Astrocyte (in vitro differentiated cells and primary cell): ENCODE data around the gene SPTBN5. TPM values are rescaled to one million over a fixed set of nuclear protein-coding genes. Genes with fewer than 3 reads are reported as not detected.

ENCODE experiments used
- DNase-seq: peaks from one replicate; pipeline ENCODE4 v3.0.0-alpha.2; 2010; ENCODE audit warnings: low read depth
- FAIRE-seq: peaks from 2 replicates; lab custom pipeline; 2011; peaks lifted over from hg19 to GRCh38; lab: Jason Lieb, UNC
- H2AFZ ChIP-seq: 2 replicates; pipeline ENCODE4 v1.6.0; 2012; ENCODE audit warnings: low read depth, low read length, inconsistent platforms
- H3K27ac ChIP-seq: 2 replicates; pipeline ENCODE4 v1.5.1; 2011; ENCODE audit warnings: low read depth, low read length, inconsistent platforms
- H3K27me3 ChIP-seq: 2 replicates; pipeline ENCODE4 v1.6.0; 2011; ENCODE audit warnings: low read length, inconsistent platforms; ENCODE audit not compliant: insufficient read depth
- H3K36me3 ChIP-seq: 2 replicates; pipeline ENCODE4 v1.5.1; 2011; ENCODE audit warnings: low read length, inconsistent platforms; ENCODE audit not compliant: insufficient read depth
- H3K4me1 ChIP-seq: 2 replicates; pipeline ENCODE4 v1.5.1; 2011; ENCODE audit warnings: low read length, inconsistent platforms; ENCODE audit not compliant: insufficient read depth
- H3K4me2 ChIP-seq: 2 replicates; pipeline ENCODE4 v1.6.0; 2012; ENCODE audit warnings: low read length, inconsistent platforms
- H3K4me3 ChIP-seq: 2 replicates; pipeline ENCODE4 v1.5.1; 2011; ENCODE audit warnings: low read depth, mild to moderate bottlenecking, low read length, inconsistent platforms; ENCODE audit not compliant: insufficient read depth
- H3K79me2 ChIP-seq: 2 replicates; pipeline ENCODE4 v1.6.0; 2012; ENCODE audit warnings: mild to moderate bottlenecking, low read length, inconsistent platforms; ENCODE audit not compliant: insufficient read depth
- H3K9ac ChIP-seq: 2 replicates; pipeline ENCODE4 v1.6.0; 2012; ENCODE audit warnings: mild to moderate bottlenecking, low read length, inconsistent platforms
- H3K9me3 ChIP-seq: 2 replicates; pipeline ENCODE4 v1.5.1; 2012; ENCODE audit warnings: low read depth, mild to moderate bottlenecking, low read length, inconsistent platforms; ENCODE audit not compliant: insufficient read depth
- H4K20me1 ChIP-seq: 2 replicates; pipeline ENCODE4 v1.6.0; 2012; ENCODE audit warnings: low read length, inconsistent platforms; ENCODE audit not compliant: insufficient read depth
- H3K27ac Mint-ChIP-seq: one replicate; pipeline ENCODE4 v1.8.0; 2021; ENCODE audit warnings: mild to moderate bottlenecking, mixed read lengths; ENCODE audit not compliant: unreplicated experiment
- H3K27me3 Mint-ChIP-seq: one replicate; pipeline ENCODE4 v1.8.0; 2021; ENCODE audit warnings: low read depth, mixed read lengths; ENCODE audit not compliant: unreplicated experiment
- H3K36me3 Mint-ChIP-seq: one replicate; pipeline ENCODE4 v1.8.0; 2021; ENCODE audit warnings: low read depth, mixed read lengths; ENCODE audit not compliant: unreplicated experiment
- H3K4me1 Mint-ChIP-seq: one replicate; pipeline ENCODE4 v1.8.0; 2021; ENCODE audit warnings: low read depth, mixed read lengths; ENCODE audit not compliant: unreplicated experiment
- H3K4me3 Mint-ChIP-seq: one replicate; pipeline ENCODE4 v1.8.0; 2021; ENCODE audit warnings: mild to moderate bottlenecking, moderate library complexity, mixed read lengths; ENCODE audit not compliant: unreplicated experiment
- H3K9me3 Mint-ChIP-seq: one replicate; pipeline ENCODE4 v1.8.0; 2021; ENCODE audit warnings: mild to moderate bottlenecking, mixed read lengths; ENCODE audit not compliant: unreplicated experiment
- CTCF ChIP-seq: IDR thresholded peaks from 2 replicates; pipeline ENCODE4 v1.5.1; 2011; ENCODE audit warnings: low read depth, mild to moderate bottlenecking, inconsistent platforms, low read length, moderate library complexity; ENCODE audit not compliant: insufficient read depth
- EZH2 ChIP-seq: IDR thresholded peaks from 2 replicates; pipeline ENCODE4 v1.6.1; 2012; ENCODE audit warnings: mild to moderate bottlenecking, low read length, inconsistent platforms; ENCODE audit not compliant: insufficient read depth
- total RNA-seq: library from RNA; stranded (reverse); gene quantifications from 2 replicates; pipeline ENCODE4 v1.2.1, GENCODE V29; 2021

SPTBN5 gene
- total RNA-seq, 1 donor from 2014 or later, result 5.3 TPM

GRCh38 chr15:41874736-41875135 is 19.1 kb downstream of the SPTBN5 start:
- no peaks in the 10 kb centered on the region for H3K79me2 ChIP-seq
- no peak for TF ChIP-seq EZH2
- TF ChIP-seq CTCF, result no peak
- Mint-ChIP-seq H3K4me3 (no peak overlapping the region), H3K9me3 (peaks cover 4% of the 10 kb centered on the region), H3K36me3 (peaks cover 19% of the 10 kb centered on the region), H3K4me1 (no peaks in the 10 kb centered on the region), H3K27me3 (peaks cover 59% of the 10 kb centered on the region), H3K27ac (no peak overlapping the region)
- H3K36me3 ChIP-seq, result no peaks in the 10 kb centered on the region
- no peaks in the 10 kb centered on the region for H3K9me3 ChIP-seq
- no peak overlapping the region for H2AFZ ChIP-seq
- DNase-seq, result no peak
- peaks cover 6% of the 10 kb centered on the region for H4K20me1 ChIP-seq
- no peak overlapping the region for H3K4me3 ChIP-seq
- peaks cover 7% of the 10 kb centered on the region for H3K27me3 ChIP-seq
- no peak for FAIRE-seq
- H3K27ac ChIP-seq, result no peak overlapping the region
- H3K4me2 ChIP-seq, result no peak overlapping the region
- H3K4me1 ChIP-seq, result peaks cover 15% of the 10 kb centered on the region
- H3K9ac ChIP-seq, result no peak overlapping the region

GRCh38 chr15:41873711-41874110 is 20.1 kb downstream of the SPTBN5 start:
- TF ChIP-seq EZH2, result no peak
- TF ChIP-seq CTCF, result no peak

GRCh38 chr15:41872166-41872747 is 21.6 kb downstream of the SPTBN5 start:
- Mint-ChIP-seq H3K27me3 (peaks cover 53% of the 10 kb centered on the region), H3K9me3 (peaks cover 6% of the 10 kb centered on the region), H3K4me3 (no peak overlapping the region), H3K36me3 (peaks cover 23% of the 10 kb centered on the region), H3K27ac (no peak overlapping the region), H3K4me1 (no peaks in the 10 kb centered on the region)
- DNase-seq (no peak), FAIRE-seq (no peak)
- H3K4me1 ChIP-seq, result peaks cover 15% of the 10 kb centered on the region
- H3K4me3 ChIP-seq, result no peak overlapping the region
- no peak for TF ChIP-seq EZH2
- no peak overlapping the region for H3K9ac ChIP-seq
- H3K36me3 ChIP-seq, result no peaks in the 10 kb centered on the region
- peaks cover 11% of the 10 kb centered on the region for H3K27me3 ChIP-seq
- no peaks in the 10 kb centered on the region for H3K9me3 ChIP-seq
- no peak overlapping the region for H3K27ac ChIP-seq
- no peaks in the 10 kb centered on the region for H3K79me2 ChIP-seq
- H2AFZ ChIP-seq, result no peak overlapping the region
- peaks cover 14% of the 10 kb centered on the region for H4K20me1 ChIP-seq
- no peak overlapping the region for H3K4me2 ChIP-seq

More at GRCh38 chr15:41873711-41874110, 20.1 kb downstream of the SPTBN5 start:
- Histone ChIP-seq H3K27me3 (peaks cover 9% of the 10 kb centered on the region), H3K79me2 (no peaks in the 10 kb centered on the region), H3K4me3 (no peak overlapping the region), H4K20me1 (peaks cover 13% of the 10 kb centered on the region), H3K9me3 (no peaks in the 10 kb centered on the region), H3K27ac (no peak overlapping the region), H3K4me1 (peaks cover 15% of the 10 kb centered on the region), H3K36me3 (no peaks in the 10 kb centered on the region), H3K4me2 (no peak overlapping the region), H2AFZ (no peak overlapping the region), H3K9ac (no peak overlapping the region)
- H3K27me3 Mint-ChIP-seq, result peaks cover 58% of the 10 kb centered on the region
- DNase-seq (no peak), FAIRE-seq (no peak)
- no peaks in the 10 kb centered on the region for H3K4me1 Mint-ChIP-seq
- H3K4me3 Mint-ChIP-seq, result no peak overlapping the region
- peaks cover 4% of the 10 kb centered on the region for H3K9me3 Mint-ChIP-seq
- peaks cover 19% of the 10 kb centered on the region for H3K36me3 Mint-ChIP-seq
- H3K27ac Mint-ChIP-seq, result no peak overlapping the region
